ENCODE results near the gene TRAPPC1.
"Not testable (repeated sequence)": the region's sequence is repeated elsewhere in the genome, so short reads cannot be mapped to it uniquely, and the experiment has no call there.

TRAPPC1 gene

DNA sequence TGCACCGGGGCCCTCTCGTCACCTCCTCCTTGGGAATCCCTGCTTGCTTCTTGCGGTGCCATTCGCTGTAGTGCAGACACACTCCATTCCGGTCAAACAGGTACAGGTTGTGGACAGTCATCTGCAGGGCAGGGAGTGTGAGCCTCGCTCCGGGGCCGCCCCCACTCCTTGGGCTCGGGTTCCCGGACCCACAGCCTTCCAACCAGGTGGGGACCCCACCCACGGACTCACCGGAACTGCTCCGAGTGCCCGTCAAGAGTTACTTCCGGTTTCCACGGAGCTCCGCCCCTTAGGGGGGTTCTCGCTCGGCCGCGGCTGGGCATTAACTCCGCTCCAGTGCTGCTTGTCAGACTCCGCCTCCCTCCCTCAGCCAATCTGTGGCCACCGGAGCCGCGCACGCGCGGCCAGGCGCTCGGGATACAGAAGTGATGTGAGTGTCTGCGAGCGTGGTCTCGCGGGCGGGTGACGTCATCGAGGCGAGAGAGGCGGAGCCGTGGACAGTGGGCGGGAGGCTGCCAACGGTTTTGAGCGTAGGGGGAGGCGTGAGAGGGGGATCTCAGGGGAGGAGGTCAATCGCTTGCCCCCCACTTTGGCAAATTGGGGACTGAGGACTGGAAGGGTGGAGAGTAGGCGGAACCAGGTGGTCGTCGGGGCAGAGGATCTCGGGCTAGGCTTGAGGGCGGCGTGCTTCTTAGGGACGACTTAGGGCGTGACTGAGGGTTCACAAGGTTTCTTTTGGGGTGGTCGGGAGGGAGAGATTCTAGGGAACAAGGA is at the start of gene TRAPPC1, which contains the start of gene CNTROB:
Gene TRAPPC1, minus strand, starts transcription at position 238 of the 774 bp plus-strand sequence. Its CDS starts 117 bp downstream, at position 121.
Gene CNTROB, plus strand, starts transcription at position 498 of the 774 bp plus-strand sequence. CDS start 874 bp downstream, outside the sequence.
- peak; percentile 98 for DNase-seq (ENCODE audit: low read depth, low spot score)

DNA sequence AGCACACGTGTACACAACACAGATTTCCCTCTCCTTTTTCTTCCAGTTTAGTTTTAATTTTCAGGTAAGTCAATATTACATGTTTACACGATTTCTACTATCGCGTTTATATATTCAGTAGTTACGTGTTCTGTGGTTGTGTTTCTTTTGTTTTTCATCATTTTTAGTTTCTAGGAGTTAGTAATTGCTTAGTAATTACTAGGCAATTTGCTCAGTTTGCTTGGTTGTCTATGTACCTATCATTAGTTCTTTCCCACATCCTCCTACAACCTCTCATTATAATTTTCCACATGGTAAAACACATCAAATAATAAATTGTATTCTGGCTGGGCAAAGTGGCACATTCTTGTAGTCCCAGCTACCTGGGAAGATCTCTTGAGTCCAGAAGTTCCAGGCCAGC is 46.1 kb upstream of the TRAPPC1 start:
- no peak for DNase-seq (ENCODE audit: low read depth, low spot score)

DNA sequence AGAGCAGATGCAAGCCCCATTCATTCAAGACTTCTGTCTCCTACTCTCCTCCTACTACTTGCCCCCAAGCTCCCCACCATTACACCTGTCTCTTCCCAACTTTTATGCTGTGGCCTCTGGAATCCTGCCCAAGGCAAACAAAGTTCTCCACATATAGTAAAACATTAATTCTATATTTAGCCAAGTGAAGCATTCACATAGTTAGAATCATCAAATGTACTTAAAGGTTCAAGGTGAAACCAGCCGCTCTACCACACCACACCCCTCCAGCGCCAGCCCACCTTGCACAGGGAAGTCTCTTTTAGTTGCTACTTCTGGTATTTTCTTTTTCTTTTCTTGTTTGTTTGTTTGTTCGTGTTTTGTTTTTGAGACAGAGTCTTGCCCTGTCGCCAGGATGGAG is 45.3 kb upstream of the TRAPPC1 start:
- no peak for DNase-seq (ENCODE audit: low read depth, low spot score)

DNA sequence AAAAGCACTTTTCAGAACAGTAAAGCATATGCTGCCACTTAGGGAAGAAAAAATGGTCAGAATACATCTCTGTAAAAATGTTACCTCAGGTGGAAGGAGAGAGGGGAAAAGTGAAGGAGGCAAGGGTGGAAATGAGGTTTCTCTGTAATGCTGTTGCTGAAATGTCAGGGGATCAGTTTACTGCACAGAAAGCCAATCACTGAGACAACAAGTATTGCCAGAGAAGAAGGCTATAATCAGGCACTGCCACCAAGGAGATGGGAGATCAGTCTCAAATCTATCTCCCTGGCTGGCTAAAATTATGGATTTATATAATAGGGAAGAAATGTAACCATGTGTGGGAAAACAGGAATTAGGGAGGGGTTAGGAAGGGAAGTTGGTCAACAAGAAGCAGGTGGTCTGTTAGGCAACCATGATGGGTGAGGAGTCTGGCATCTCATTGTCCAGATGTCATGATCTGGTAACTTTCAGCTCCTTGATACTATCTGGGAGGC is 42.9 kb upstream of the TRAPPC1 start:
- no peak for DNase-seq (ENCODE audit: low read depth, low spot score)

GRCh38 chr17:7972131-7972785 is 40.5 kb upstream of the TRAPPC1 start:
- DNase-seq (ENCODE audit: low read depth, low spot score): no peak

DNA sequence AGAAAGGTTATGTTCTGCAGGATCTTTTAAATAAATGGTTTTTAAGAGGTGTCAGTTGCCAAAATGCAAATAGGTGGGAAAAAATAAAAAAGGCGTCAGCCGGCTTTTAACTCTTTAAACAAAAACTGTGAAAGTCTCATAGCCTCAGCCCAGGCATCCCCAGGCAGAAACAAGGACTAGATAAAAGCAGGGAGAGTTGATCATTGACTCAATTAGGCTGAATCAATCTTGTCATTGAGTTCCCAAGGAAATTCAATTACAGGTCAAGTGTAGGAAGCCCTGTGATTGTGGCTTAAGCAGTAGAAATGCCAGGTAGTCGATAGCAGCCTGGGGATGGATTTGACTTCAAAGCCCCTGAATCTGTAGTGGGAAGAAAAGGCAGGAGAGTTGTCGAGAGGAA is 39.9 kb upstream of the TRAPPC1 start:
- DNase-seq (ENCODE audit: low read depth, low spot score): no peak

- no peak for DNase-seq (ENCODE audit: low read depth, low spot score)
Observed at GRCh38 chr17:7969433-7969832, 37.7 kb upstream of the TRAPPC1 start.

DNA sequence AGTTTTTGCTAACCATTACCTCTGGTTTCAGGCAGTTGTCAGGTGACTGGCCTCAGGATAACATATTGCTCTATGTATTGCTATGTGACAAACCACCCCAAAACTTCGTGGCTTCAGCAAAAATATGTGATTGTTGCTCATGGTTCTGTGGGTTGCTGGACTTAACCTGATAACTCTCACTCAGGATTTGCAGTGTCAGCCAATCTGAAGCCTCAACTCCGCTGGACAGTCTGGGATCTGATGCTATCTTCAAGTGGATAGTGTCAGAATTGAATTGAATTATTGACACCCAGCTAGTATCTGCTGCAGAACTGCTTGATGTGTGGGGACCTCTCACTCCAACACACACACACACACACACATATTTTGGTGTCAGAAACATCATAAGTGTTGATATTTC is 36.0 kb upstream of the TRAPPC1 start:
- no peak for DNase-seq (ENCODE audit: low read depth, low spot score)

DNA sequence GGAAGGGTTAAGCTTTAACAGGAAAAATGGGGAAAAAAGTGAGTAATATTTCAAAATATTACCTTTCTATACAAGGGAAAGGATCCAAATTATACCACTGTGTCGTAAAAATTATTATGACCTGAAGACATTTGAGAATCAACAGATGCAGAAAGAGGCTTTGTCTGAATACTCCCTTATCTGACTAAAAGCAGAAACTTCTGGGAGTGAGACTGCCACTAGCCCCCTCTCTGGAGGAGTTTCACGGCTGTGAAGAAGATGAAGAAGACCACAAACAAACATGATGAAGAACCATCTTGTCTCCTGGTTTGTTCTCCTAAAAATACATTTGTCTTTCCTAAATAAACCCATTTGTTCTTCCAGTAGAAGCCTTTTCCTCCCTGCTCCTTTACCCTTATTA is 29.7 kb upstream of the TRAPPC1 start:
- no peak for DNase-seq (ENCODE audit: low read depth, low spot score)

DNA sequence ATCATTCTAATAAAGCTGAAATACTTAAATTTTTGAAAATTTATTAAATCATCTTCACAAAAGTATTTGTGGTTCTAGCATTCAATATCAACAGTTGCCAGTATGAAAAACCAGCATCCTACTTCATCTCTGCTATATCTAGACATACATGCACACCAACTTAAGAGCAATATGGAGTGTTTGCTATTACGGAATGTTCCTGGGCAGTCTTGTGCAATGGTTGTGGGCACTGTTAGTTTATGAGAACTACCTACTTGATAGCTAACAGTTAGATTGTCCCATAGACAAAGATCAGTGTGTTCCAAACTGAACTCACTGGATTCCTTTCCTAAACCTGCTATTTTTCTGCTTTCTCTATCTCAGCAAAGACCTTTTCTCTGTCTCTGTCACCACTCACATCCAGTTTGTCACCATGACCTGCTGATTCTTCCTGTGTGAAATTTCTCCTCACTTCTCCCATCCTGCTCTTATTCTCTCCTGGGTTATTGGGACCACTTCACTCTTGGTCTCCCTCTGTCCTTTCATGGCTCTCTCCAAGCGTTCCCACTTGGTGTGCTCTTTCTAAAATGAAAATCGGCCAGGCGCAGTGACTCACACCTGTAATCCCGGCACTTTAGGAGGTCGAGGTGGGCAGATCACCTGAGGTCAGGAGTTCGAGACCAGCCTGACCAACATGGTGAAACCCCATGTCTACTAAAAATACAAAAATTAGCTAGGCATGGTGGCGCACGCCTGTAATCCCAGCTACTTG is 27.9 kb upstream of the TRAPPC1 start:
- DNase-seq (ENCODE audit: low read depth, low spot score): no peak

DNA sequence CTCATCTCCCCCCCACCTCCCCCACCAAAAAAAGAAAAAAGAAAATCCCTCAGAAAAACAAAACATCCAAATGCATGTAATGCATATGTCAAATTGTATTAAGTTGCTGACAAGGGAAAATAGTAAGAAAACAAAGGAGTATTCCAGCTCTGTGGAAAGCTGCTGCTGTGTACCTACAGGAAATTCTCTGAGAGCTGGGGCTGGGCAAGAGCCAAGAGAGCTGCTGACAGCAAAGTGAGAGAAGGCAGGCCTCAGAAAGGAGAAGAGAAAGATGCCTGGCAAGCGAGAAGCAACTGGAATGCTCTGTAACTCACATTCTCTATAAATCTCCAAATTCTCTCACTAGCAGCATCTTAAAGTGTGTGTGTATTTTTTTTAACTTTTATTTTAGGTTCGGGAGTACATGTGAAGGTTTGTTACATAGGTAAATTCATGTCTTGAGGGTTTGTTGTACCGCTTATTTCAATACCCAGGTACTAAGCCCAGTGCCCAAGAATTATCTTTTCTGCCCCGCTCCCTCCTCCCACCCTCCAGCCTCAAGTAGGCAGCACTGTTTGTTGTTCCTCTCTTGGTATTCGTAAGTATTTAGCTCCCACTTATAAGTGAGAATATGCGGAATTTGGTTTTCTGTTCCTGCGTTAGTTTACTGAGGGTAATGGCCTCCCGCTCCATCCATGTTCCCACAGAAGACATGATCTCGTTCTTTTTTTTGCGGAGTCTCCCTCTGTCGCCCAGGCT is 24.7 kb upstream of the TRAPPC1 start:
- DNase-seq (ENCODE audit: low read depth, low spot score): no peak

GRCh38 chr17:7955414-7956227 is 23.9 kb upstream of the TRAPPC1 start:
- no peak for DNase-seq (ENCODE audit: low read depth, low spot score)

DNA sequence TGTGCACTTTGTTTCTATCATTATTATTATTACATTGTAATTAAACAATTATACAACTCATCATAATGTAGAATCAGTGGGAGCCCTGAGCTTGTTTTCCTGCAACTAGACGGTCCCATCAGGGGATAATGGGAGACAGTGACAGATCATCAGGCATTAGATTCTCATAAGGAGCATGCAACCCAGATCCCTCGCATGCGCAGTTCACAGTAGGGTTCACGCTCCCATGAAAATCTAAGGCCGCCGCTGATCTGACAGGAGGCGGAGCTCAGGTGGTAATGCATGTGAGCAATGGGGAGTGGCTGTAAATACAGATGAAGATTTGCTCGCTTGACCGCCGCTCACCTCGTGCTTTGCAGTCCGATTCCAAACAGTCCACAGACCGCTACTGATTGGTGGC is 21.5 kb upstream of the TRAPPC1 start:
- not testable (repeated sequence) for DNase-seq (ENCODE audit: low read depth, low spot score)

- no peak for DNase-seq (ENCODE audit: low read depth, low spot score)
Observed at GRCh38 chr17:7951143-7951792, 19.5 kb upstream of the TRAPPC1 start.

DNA sequence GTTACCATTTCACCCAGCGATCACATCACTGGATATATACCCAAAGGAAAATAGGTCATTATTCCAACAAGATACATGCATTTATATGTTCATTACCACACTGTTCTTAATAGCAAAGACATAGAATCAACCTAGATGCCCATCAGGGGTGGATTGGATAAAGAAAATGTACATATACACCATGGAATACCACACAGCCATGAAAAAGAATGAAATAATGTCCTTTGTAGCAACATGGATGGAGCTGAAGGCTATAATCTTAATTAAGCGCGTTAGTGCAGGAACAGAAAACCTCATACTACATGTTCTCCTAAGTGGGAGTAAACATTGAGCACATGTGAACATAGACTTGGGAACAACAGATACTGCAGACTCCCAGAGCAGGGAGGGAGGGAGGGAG is 18.8 kb upstream of the TRAPPC1 start:
- no peak for DNase-seq (ENCODE audit: low read depth, low spot score)

DNA sequence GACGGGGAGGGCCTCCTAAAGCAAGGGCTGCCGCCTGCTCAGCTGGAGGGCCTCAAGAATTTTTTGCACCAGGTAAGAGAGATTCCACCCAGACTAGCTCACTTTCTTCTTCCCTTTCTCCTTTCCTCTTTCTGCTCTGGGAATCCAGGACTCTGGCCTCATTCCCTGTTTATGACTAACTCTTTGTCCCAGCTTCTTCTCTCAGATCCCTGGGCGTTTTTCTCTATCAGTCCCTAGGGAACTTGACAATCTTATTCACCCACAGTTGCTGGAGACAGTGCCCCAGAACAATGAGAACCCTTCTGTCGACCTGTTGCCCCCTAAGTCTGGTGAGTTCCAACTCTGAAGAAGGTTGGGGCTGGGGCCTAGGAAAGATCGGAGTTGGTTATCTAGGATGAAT is 15.9 kb upstream of the TRAPPC1 start:
- no peak for DNase-seq (ENCODE audit: low read depth, low spot score)

GRCh38 chr17:7946441-7946840 is 14.7 kb upstream of the TRAPPC1 start:
- no peak for DNase-seq (ENCODE audit: low read depth, low spot score)

GRCh38 chr17:7945651-7946050 is 13.9 kb upstream of the TRAPPC1 start:
- DNase-seq (ENCODE audit: low read depth, low spot score): no peak

DNA sequence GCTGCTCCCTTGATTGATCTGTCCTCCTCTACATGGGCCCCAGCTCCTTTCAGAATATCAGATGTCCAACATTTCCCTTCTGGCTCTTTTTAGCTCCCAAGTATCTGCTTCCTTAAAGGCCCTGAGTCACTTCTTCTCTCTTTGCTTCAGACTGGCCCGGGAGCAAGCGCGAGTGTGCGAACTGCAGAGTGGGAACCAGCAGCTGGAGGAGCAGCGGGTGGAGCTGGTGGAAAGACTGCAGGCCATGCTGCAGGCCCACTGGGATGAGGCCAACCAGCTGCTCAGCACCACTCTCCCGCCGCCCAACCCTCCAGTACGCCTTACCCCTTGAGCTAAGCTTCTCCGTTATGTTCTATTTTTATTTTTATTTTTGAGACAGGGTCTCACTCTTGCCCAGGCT is 12.6 kb upstream of the TRAPPC1 start:
- DNase-seq (ENCODE audit: low read depth, low spot score): no peak

- DNase-seq (ENCODE audit: low read depth, low spot score): no peak
Observed at GRCh38 chr17:7943291-7943690, 11.5 kb upstream of the TRAPPC1 start.
